C4-2B (cell line): ENCODE results near the gene IQCC.

Experiments
- CTCF ChIP-seq: fragments of 450-650 bp; conservative IDR thresholded peaks from 2 replicates; pipeline ENCODE4 v1.5.1; 2017; ENCODE audit warnings: mild to moderate bottlenecking
- ZFX ChIP-seq: fragments of 450-650 bp; IDR thresholded peaks from 2 replicates; pipeline ENCODE4 v1.6.1; 2017

GRCh38 chr1:32186077-32186476 lies 19.4 kb upstream of the IQCC start:
- no peak for TF ChIP-seq CTCF
- TF ChIP-seq ZFX: no peak
